IMR-90 (cell line): ENCODE results near the gene DDI2. TPM values are rescaled to one million over a fixed set of nuclear protein-coding genes. Genes with fewer than 3 reads are reported as not detected.

Experiments
- ATAC-seq: fragments of 200-7000 bp; cut with Tn5 transposase; 2 replicates; pipeline ENCODE4 v1.9.1; 2020; ENCODE audit warnings: low read depth, mild to moderate bottlenecking, moderate library complexity
- BruUV-seq: library from RNA; stranded (reverse); fragments of 400-500 nt; replicated peaks from 2 replicates; lab custom pipeline; 2021; lab: Mats Ljungman, UMichigan
- CTCF ChIA-PET: fragments of 300-600 bp; formaldehyde crosslinking; extraction: SDS; loops from one replicate; lab custom pipeline; 2021; ENCODE audit warnings: antibody characterized with exemption; lab: Yijun Ruan, JAX
- POLR2A ChIA-PET: fragments of 300-600 bp; sonication (Branson Sonifier 250); formaldehyde crosslinking; loops from one replicate; lab custom pipeline; 2022; ENCODE audit warnings: antibody characterized with exemption; ENCODE audit not compliant: unreplicated experiment; lab: Charles Lee
- DNase-seq: peaks from one replicate; pipeline ENCODE4 v3.0.0; 2013
- H2AFZ ChIP-seq: replicated peaks from 2 replicates; pipeline ENCODE3; 2013; ENCODE audit warnings: low read length, mild to moderate bottlenecking; ENCODE audit not compliant: poor library complexity
- H2AK5ac ChIP-seq: 2 replicates; pipeline ENCODE4 v1.6.1; 2013; ENCODE audit warnings: low read depth, low read length, inconsistent platforms
- H2AK9ac ChIP-seq: replicated peaks from 2 replicates; pipeline ENCODE3; 2013; ENCODE audit warnings: mild to moderate bottlenecking, low read depth, low read length, moderate library complexity; ENCODE audit not compliant: poor library complexity
- H2BK120ac ChIP-seq: 2 replicates; pipeline ENCODE4 v1.6.1; 2013; ENCODE audit warnings: low read depth, low read length, inconsistent platforms
- H2BK15ac ChIP-seq: 3 replicates; pipeline ENCODE4 v1.6.1; 2013; ENCODE audit warnings: low read depth, low read length, inconsistent platforms
- H2BK20ac ChIP-seq: 2 replicates; pipeline ENCODE4 v1.6.1; 2013; ENCODE audit warnings: low read depth, mild to moderate bottlenecking, inconsistent platforms, low read length, moderate library complexity
- H2BK5ac ChIP-seq: 2 replicates; pipeline ENCODE4 v1.6.1; 2013; ENCODE audit warnings: mild to moderate bottlenecking, low read depth, low read length, inconsistent platforms; ENCODE audit not compliant: poor library complexity, severe bottlenecking
- H3K14ac ChIP-seq: replicated peaks from 2 replicates; pipeline ENCODE4 v1.6.1; 2013; ENCODE audit warnings: low read depth, low read length, inconsistent platforms
- H3K18ac ChIP-seq: 2 replicates; pipeline ENCODE4 v1.6.1; 2013; ENCODE audit warnings: low read depth, low read length, control low read depth
- H3K23ac ChIP-seq: 2 replicates; pipeline ENCODE4 v1.6.1; 2013; ENCODE audit warnings: low read depth, low read length, inconsistent platforms
- H3K27ac ChIP-seq: 2 replicates; pipeline ENCODE4 v1.5.1; 2013; ENCODE audit warnings: mild to moderate bottlenecking, control low read depth, low read length; ENCODE audit not compliant: insufficient read depth
- H3K27me3 ChIP-seq: 2 replicates; pipeline ENCODE4 v1.6.1; 2013; ENCODE audit warnings: low read length; ENCODE audit not compliant: control insufficient read depth, insufficient read depth
- H3K36me3 ChIP-seq: 2 replicates; pipeline ENCODE4 v1.6.1; 2013; ENCODE audit warnings: low read length, mixed read lengths; ENCODE audit not compliant: control insufficient read depth, insufficient read depth
- H3K4ac ChIP-seq: 2 replicates; pipeline ENCODE4 v1.6.1; 2013; ENCODE audit warnings: low read depth, low read length, inconsistent platforms
- H3K4me1 ChIP-seq: 2 replicates; pipeline ENCODE4 v1.6.1; 2013; ENCODE audit warnings: low read length, mixed read lengths; ENCODE audit not compliant: control insufficient read depth, insufficient read depth
- H3K4me2 ChIP-seq: 2 replicates; pipeline ENCODE4 v1.6.1; 2013; ENCODE audit warnings: low read depth, mild to moderate bottlenecking, control low read depth, low read length, moderate library complexity
- H3K4me3 ChIP-seq: 2 replicates; pipeline ENCODE4 v1.5.1; 2013; ENCODE audit warnings: low read depth, mild to moderate bottlenecking, control low read depth, low read length, moderate library complexity; ENCODE audit not compliant: insufficient read depth
- H3K56ac ChIP-seq: 2 replicates; pipeline ENCODE4 v1.6.1; 2013; ENCODE audit warnings: low read length, inconsistent platforms; ENCODE audit not compliant: insufficient read depth; ENCODE audit errors: extremely low read depth
- H3K79me1 ChIP-seq, 2 experiments: 2 replicates each; pipeline ENCODE4 v1.6.1; 2013; ENCODE audit warnings: low read length in 2 of 2, inconsistent platforms in 1 of 2, low read depth in 1 of 2
- H3K9ac ChIP-seq: 2 replicates; pipeline ENCODE4 v1.6.1; 2013; ENCODE audit warnings: low read depth, low read length, control low read depth
- H3K9me1 ChIP-seq: 2 replicates; pipeline ENCODE4 v1.6.1; 2013; ENCODE audit warnings: low read length, inconsistent platforms; ENCODE audit not compliant: insufficient read depth
- H3K9me3 ChIP-seq: 2 replicates; pipeline ENCODE4 v1.6.1; 2013; ENCODE audit warnings: low read length; ENCODE audit not compliant: control insufficient read depth, insufficient read depth
- H4K20me1 ChIP-seq: 2 replicates; pipeline ENCODE4 v1.6.1; 2013; ENCODE audit warnings: low read length, inconsistent platforms; ENCODE audit not compliant: insufficient read depth
- H4K5ac ChIP-seq: 2 replicates; pipeline ENCODE4 v1.6.1; 2013; ENCODE audit warnings: mild to moderate bottlenecking, low read depth, low read length, control low read depth
- H4K8ac ChIP-seq, 2 experiments: 2 replicates each; pipeline ENCODE4 v1.6.1; 2013; ENCODE audit warnings: low read depth in 2 of 2, low read length in 2 of 2, control low read depth in 1 of 2, inconsistent platforms in 1 of 2
- H4K91ac ChIP-seq: 2 replicates; pipeline ENCODE4 v1.6.1; 2013; ENCODE audit warnings: low read depth, low read length, inconsistent platforms; ENCODE audit not compliant: insufficient read depth
- CEBPB ChIP-seq: IDR thresholded peaks from 2 replicates; pipeline ENCODE4 v1.6.1; 2012; ENCODE audit warnings: low read depth, low read length, improper control_type of control experiment
- FOS ChIP-seq: fragments of 150-350 bp; IDR thresholded peaks from 2 replicates; pipeline ENCODE4 v1.6.1; 2016; ENCODE audit warnings: low read depth, low read length
- MAFK ChIP-seq: IDR thresholded peaks from 2 replicates; pipeline ENCODE4 v1.6.1; 2012; ENCODE audit warnings: low read depth, low read length, improper control_type of control experiment
- MXI1 ChIP-seq: IDR thresholded peaks from 2 replicates; pipeline ENCODE4 v1.6.1; 2012; ENCODE audit warnings: low read depth, mild to moderate bottlenecking, low read length, moderate library complexity, borderline replicate concordance
- POLR2A ChIP-seq: IDR thresholded peaks from 2 replicates; pipeline ENCODE4 v1.6.1; 2012; ENCODE audit warnings: mild to moderate bottlenecking, low read depth, low read length
- RAD21 ChIP-seq: IDR thresholded peaks from 2 replicates; pipeline ENCODE4 v1.6.1; 2012; ENCODE audit warnings: low read length, improper control_type of control experiment
- RFX5 ChIP-seq: IDR thresholded peaks from 2 replicates; pipeline ENCODE4 v1.8.0; 2012; ENCODE audit warnings: low read depth, mild to moderate bottlenecking, low read length, moderate library complexity
- SMC3 ChIP-seq: fragments of 150-350 bp; IDR thresholded peaks from 2 replicates; pipeline ENCODE4 v1.6.1; 2016; ENCODE audit warnings: low read depth, mild to moderate bottlenecking, antibody characterized with exemption, low read length, moderate library complexity
- USF2 ChIP-seq: fragments of 150-350 bp; IDR thresholded peaks from 2 replicates; pipeline ENCODE4 v1.6.1; 2017; ENCODE audit warnings: mild to moderate bottlenecking, antibody characterized with exemption, low read length, low read depth
- WGBS, 2 experiments: methylation state at CpG; one replicate each; pipeline versions ENCODE4 v1.1.5 to v1.1.7; 2013; ENCODE audit warnings: missing lambda C conversion rate in 2 of 2; ENCODE audit not compliant: insufficient read length in 1 of 2; ENCODE audit errors: extremely low coverage in 2 of 2; 5-methylcytosine and 5-hydroxymethylcytosine counted together
- dilution Hi-C: fragments of 300-500 bp; cut with HindIII; formaldehyde crosslinking; loops from one replicate; pipeline ENCODE4 v1.14.3; 2018; ENCODE audit warnings: low sequenced_read_pairs; ENCODE audit not compliant: unreplicated experiment
- in situ Hi-C: fragments of 300-500 bp; cut with MboI; formaldehyde crosslinking; loops from 3 replicates; pipeline ENCODE4 v1.14.3; 2019; ENCODE audit warnings: low sequenced_read_pairs, inconsistent platforms, mixed read lengths
- intact Hi-C: fragments of 100-400 bp; cut with micrococcal nuclease; formaldehyde crosslinking; loops from 2 replicates; pipeline ENCODE4 v1.10.0; 2022
- polyA plus RNA-seq, 3 experiments: library from polyadenylated mRNA; depleted of rRNA; stranded (reverse); fragments of >200 nt; gene quantifications; 2 replicates each; pipeline ENCODE4 v1.2.3, GENCODE V29; 2012; ENCODE audit warnings: low replicate concordance in 1 of 3
- total RNA-seq: library from RNA; depleted of rRNA; stranded (reverse); fragments of >200 nt; gene quantifications from 2 replicates; pipeline ENCODE4 v1.2.3, GENCODE V29; 2012
- TF ChIP-seq, protein P1 (sequence below): fragments of 150-350 bp; IDR thresholded peaks from 2 replicates; pipeline ENCODE4 v1.6.1; 2016; ENCODE audit warnings: low read depth, mild to moderate bottlenecking, low read length, moderate library complexity, borderline replicate concordance

DDI2 gene
- total and polyA plus RNA-seq, 2 of the 4 experiments (the other 2 are of a cell fraction) = 6.0 to 13.4 TPM

GRCh38 chr1:15616373-15617172 lies 685 bp upstream of the DDI2 start:
- H2AFZ ChIP-seq = peak overlapping the region; percentile 98
- BruUV-seq = no TSS peak
- H2AK5ac ChIP-seq = peak overlapping the region; percentile 72; the same call in 1 of the 2 replicates
- H3K56ac ChIP-seq = peak overlapping the region; percentile 75
- intact Hi-C loops (loop anchor here (5.0 kb wide), 2 partner anchors 66 to 86 kb away; partner anchors contain the start of gene PLEKHM2), in situ Hi-C loops (no loop called here), dilution Hi-C loops (no loop called here)
- peak overlapping the region; percentile 88 for H3K23ac ChIP-seq
- peak overlapping the region; percentile 79 for H4K5ac ChIP-seq
- peak; percentile 45 for DNase-seq
- peaks cover 11% of the 10 kb centered on the region; the same call in 1 of the 2 replicates for H4K20me1 ChIP-seq
- peak overlapping the region; percentile 72 for H3K9ac ChIP-seq
- peak overlapping the region; percentile 57 for H3K14ac ChIP-seq
- peak overlapping the region; percentile 39 for H3K18ac ChIP-seq
- H3K4me2 ChIP-seq = peak overlapping the region; percentile 66
- H3K9me3 ChIP-seq = no peaks in the 10 kb centered on the region
- TF ChIP-seq FOS = no peak
- no peak for TF ChIP-seq RAD21
- no peak for TF ChIP-seq CEBPB
- TF ChIP-seq, protein P1, sequence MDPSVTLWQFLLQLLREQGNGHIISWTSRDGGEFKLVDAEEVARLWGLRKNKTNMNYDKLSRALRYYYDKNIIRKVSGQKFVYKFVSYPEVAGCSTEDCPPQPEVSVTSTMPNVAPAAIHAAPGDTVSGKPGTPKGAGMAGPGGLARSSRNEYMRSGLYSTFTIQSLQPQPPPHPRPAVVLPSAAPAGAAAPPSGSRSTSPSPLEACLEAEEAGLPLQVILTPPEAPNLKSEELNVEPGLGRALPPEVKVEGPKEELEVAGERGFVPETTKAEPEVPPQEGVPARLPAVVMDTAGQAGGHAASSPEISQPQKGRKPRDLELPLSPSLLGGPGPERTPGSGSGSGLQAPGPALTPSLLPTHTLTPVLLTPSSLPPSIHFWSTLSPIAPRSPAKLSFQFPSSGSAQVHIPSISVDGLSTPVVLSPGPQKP = no peak
- TF ChIP-seq RFX5 = no peak
- no peak for TF ChIP-seq MXI1
- TF ChIP-seq USF2 = no peak
- TF ChIP-seq SMC3 = no peak
- TF ChIP-seq POLR2A = no peak
- no peak for TF ChIP-seq MAFK
- ChIA-PET POLR2A (no interaction called here), CTCF (interaction anchor here (1.2 kb wide), 1 partner anchor 23 kb away, joined by 3 read pairs; no protein-coding TSS in a partner anchor)
- H2BK15ac ChIP-seq = peak overlapping the region; percentile 75; the same call in 2 of the 3 replicates
- H3K79me1 ChIP-seq = peaks cover 6 to 25% of the 10 kb centered on the region in 2 experiments; a peak in 2 of 4 replicates
- H3K9me1 ChIP-seq = peaks cover 8% of the 10 kb centered on the region; the same call in 1 of the 2 replicates
- H2BK20ac ChIP-seq = peak overlapping the region; percentile 8
- H2BK5ac ChIP-seq = peak overlapping the region; percentile 77
- H2AK9ac ChIP-seq = no peak overlapping the region
- peak overlapping the region; percentile 91 to 92 for H4K8ac ChIP-seq
- peak overlapping the region; percentile 54 for H3K4me3 ChIP-seq
- WGBS, 2 experiments = 41% methylated on average over 7 of the region's 16 CpGs; no CpG with 5 or more reads in 1 of the 2 experiments
- H4K91ac ChIP-seq = peak overlapping the region; percentile 64
- H3K4ac ChIP-seq = peak overlapping the region; percentile 75
- H3K36me3 ChIP-seq = no peaks in the 10 kb centered on the region
- H3K27me3 ChIP-seq = no peaks in the 10 kb centered on the region
- ATAC-seq = peak; percentile 16
- peak overlapping the region; percentile 72 for H2BK120ac ChIP-seq
- peaks cover 6% of the 10 kb centered on the region for H3K4me1 ChIP-seq
- peak overlapping the region; percentile 79 for H3K27ac ChIP-seq
